Endothelial cell of umbilical vein (primary cell): Measurements from ENCODE around the gene CLIP2.

Source experiments
- EZH2 ChIP-seq: IDR thresholded peaks from 2 replicates; pipeline ENCODE4 v1.6.1; 2012; ENCODE audit warnings: borderline replicate concordance, low read depth, mild to moderate bottlenecking, moderate library complexity, low read length, inconsistent platforms; ENCODE audit not compliant: severe bottlenecking
- FOS ChIP-seq: IDR thresholded peaks from 2 replicates; pipeline ENCODE4 v1.6.1; 2011; ENCODE audit warnings: mild to moderate bottlenecking, low read length, moderate library complexity, borderline replicate concordance; ENCODE audit not compliant: insufficient read depth
- MYC ChIP-seq: IDR thresholded peaks from one replicate; pipeline ENCODE4 v1.6.1; 2011; ENCODE audit warnings: mild to moderate bottlenecking, low read depth, low read length
- POLR2A ChIP-seq: IDR thresholded peaks from 2 replicates; pipeline ENCODE4 v1.6.1; 2012; ENCODE audit warnings: low read depth, mild to moderate bottlenecking, control low read depth, low read length
- POLR2AphosphoS5 ChIP-seq: IDR thresholded peaks from 2 replicates; pipeline ENCODE4 v1.6.1; 2012; ENCODE audit warnings: low read depth, mild to moderate bottlenecking, control low read depth, low read length, moderate library complexity; ENCODE audit not compliant: insufficient read depth
- TF ChIP-seq, protein P1 (sequence below), 2 donors: IDR thresholded peaks; 1 replicate in 1 of 2; 2 replicates in 1 of 2; pipeline ENCODE4 v1.5.1; 2011; ENCODE audit warnings: low read length in 2 of 2, mild to moderate bottlenecking in 2 of 2, moderate library complexity in 2 of 2, control low read depth in 1 of 2, inconsistent platforms in 1 of 2, low read depth in 1 of 2; ENCODE audit not compliant: insufficient read depth in 1 of 2; ENCODE audit errors: extremely low read depth in 1 of 2
- TF ChIP-seq, protein P2 (sequence below): IDR thresholded peaks from 2 replicates; pipeline ENCODE4 v1.6.1; 2011; ENCODE audit not compliant: insufficient read depth, insufficient read length

DNA sequence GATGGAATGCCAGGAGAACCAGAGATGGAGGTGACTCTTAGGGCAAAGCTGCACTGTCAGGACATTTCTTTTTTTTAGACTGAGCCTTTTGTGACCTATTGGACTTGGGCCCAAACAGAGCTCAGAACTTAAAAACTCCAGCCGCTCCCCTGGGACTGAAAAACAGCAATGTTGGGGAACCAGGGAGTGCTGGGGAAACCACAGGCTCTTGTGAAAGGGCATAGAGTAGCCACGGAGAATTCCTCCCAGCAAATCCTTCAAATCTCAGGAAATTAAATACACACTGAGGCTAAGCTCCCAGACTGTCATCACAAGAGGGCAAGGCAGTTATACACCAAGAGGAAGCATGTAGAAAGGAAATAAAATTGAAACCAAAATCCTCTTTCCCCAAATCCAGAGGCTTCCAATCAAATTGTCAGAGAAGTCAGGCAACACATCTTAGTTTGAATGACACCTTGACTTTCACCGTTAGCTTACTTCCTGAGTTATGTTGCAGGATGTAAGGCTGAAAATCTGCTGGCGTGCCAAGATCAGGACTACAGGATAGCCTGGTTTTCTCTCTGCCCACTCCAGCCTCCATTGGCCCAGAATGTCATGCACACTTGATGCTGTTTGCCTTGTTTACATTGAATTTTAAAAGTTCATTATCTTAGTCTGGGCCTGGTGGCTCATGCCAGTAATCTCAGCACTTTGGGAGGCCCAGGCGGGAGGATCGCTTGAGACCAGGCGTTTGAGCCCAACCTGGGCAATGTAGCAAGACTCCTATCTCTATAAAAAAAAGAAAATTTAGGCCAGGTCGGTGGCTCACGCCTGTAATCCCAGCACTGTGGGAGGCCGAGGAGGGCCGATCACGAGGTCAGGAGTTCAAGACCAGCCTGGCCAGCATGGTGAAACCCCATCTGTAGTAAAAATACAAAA is 32.5 kb upstream of the CLIP2 start:
- TF ChIP-seq, protein P1, sequence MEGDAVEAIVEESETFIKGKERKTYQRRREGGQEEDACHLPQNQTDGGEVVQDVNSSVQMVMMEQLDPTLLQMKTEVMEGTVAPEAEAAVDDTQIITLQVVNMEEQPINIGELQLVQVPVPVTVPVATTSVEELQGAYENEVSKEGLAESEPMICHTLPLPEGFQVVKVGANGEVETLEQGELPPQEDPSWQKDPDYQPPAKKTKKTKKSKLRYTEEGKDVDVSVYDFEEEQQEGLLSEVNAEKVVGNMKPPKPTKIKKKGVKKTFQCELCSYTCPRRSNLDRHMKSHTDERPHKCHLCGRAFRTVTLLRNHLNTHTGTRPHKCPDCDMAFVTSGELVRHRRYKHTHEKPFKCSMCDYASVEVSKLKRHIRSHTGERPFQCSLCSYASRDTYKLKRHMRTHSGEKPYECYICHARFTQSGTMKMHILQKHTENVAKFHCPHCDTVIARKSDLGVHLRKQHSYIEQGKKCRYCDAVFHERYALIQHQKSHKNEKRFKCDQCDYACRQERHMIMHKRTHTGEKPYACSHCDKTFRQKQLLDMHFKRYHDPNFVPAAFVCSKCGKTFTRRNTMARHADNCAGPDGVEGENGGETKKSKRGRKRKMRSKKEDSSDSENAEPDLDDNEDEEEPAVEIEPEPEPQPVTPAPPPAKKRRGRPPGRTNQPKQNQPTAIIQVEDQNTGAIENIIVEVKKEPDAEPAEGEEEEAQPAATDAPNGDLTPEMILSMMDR (IDR thresholded peaks at IDR 0.05; ENCODE audit: extremely low read depth in 1 of 2, insufficient read depth in 1 of 2, low read depth in 1 of 2, low read length in 2 of 2), result no peak
- TF ChIP-seq MYC, result no peak
- TF ChIP-seq POLR2A, result no peak
- TF ChIP-seq EZH2, result no peak
- TF ChIP-seq, protein P2, sequence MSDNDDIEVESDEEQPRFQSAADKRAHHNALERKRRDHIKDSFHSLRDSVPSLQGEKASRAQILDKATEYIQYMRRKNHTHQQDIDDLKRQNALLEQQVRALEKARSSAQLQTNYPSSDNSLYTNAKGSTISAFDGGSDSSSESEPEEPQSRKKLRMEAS, result no peak
- TF ChIP-seq POLR2AphosphoS5, result no peak
- TF ChIP-seq FOS, result no peak
